PC-3 (cell line): ENCODE results near the gene KCTD10.

Source experiments
- EZH2phosphoT487 ChIP-seq: fragments of 300-600 bp; sonication (generic); IDR thresholded peaks from 2 replicates; pipeline ENCODE4 v1.6.1; 2018; ENCODE audit warnings: mild to moderate bottlenecking, antibody characterized with exemption, low read length, borderline replicate concordance
- TF ChIP-seq, protein P1 (sequence below): fragments of 300-600 bp; sonication (generic); conservative IDR thresholded peaks from 2 replicates; pipeline ENCODE4 v1.5.1; 2017; ENCODE audit warnings: antibody characterized with exemption, low read depth, mild to moderate bottlenecking, low read length

DNA sequence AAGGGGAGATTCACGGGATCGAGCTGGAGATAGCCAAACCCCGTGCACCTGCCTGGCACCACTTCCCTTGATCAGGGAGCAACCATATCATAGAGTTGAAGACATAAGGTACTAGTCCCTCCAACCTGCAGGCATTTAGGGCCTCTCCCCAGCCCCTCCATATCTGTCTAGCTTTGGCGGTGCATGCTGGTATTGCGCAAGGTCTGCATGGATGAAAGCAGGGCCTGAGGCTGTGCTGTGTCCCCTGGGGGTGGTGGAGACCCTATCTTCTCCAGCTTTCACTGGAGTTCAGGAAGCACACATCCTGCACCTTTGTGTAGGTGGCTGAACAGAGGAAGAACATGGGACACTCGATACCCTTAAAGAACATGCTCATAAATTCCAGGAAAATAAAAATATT lies 46.9 kb downstream of the KCTD10 start:
- TF ChIP-seq, protein P1, sequence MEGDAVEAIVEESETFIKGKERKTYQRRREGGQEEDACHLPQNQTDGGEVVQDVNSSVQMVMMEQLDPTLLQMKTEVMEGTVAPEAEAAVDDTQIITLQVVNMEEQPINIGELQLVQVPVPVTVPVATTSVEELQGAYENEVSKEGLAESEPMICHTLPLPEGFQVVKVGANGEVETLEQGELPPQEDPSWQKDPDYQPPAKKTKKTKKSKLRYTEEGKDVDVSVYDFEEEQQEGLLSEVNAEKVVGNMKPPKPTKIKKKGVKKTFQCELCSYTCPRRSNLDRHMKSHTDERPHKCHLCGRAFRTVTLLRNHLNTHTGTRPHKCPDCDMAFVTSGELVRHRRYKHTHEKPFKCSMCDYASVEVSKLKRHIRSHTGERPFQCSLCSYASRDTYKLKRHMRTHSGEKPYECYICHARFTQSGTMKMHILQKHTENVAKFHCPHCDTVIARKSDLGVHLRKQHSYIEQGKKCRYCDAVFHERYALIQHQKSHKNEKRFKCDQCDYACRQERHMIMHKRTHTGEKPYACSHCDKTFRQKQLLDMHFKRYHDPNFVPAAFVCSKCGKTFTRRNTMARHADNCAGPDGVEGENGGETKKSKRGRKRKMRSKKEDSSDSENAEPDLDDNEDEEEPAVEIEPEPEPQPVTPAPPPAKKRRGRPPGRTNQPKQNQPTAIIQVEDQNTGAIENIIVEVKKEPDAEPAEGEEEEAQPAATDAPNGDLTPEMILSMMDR, result no peak
- no peak for TF ChIP-seq EZH2phosphoT487
